OCI-LY7 (cell line): ENCODE measurements around the gene HTR1D.
"Not testable (repeated sequence)": the region's sequence is repeated elsewhere in the genome, so short reads cannot be mapped to it uniquely, and the experiment has no call there.

Experiments
- CTCF ChIP-seq: fragments of 200-600 bp; sonication (generic); conservative IDR thresholded peaks from 2 replicates; pipeline ENCODE4 v1.5.1; 2014; ENCODE audit warnings: mild to moderate bottlenecking, antibody characterized with exemption, low read length, moderate library complexity, mixed read lengths
- EZH2phosphoT487 ChIP-seq: fragments of 200-600 bp; sonication (generic); IDR thresholded peaks from 2 replicates; pipeline ENCODE4 v1.6.1; 2018; ENCODE audit warnings: low read depth, borderline replicate concordance, mild to moderate bottlenecking, mixed run types, antibody characterized with exemption, low read length, moderate library complexity, mixed read lengths

DNA sequence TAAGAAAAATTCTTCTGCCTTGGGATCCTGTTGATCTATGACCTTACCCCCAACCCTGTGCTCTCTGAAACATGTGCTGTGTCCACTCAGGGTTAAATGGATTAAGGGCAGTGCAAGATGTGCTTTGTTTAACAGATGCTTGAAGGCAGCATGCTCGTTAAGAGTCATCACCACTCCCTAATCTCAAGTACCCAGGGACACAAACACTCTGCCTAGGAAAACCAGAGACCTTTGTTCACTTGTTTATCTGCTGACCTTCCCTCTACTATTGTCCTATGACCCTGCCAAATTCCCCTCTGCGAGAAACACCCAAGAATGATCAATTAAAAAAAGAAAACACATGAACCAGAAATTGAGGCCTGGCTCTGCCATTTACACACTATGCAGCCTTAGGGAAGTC is 40.8 kb upstream of the HTR1D start:
- not testable (repeated sequence) for TF ChIP-seq EZH2phosphoT487, CTCF
